ENCODE measurements around the gene ERCC1. TPM values are rescaled to one million over a fixed set of nuclear protein-coding genes. Genes with fewer than 3 reads are reported as not detected.
A peak's percentile ranks its signal among the peaks of the same experiment; 100 is the strongest.

ERCC1 gene
- total and polyA plus RNA-seq, 2 of the 13 experiments (the other 11 are each of a cell fraction or from before 2014, with no cell fraction given), result 40.0 to 66.4 TPM

DNA sequence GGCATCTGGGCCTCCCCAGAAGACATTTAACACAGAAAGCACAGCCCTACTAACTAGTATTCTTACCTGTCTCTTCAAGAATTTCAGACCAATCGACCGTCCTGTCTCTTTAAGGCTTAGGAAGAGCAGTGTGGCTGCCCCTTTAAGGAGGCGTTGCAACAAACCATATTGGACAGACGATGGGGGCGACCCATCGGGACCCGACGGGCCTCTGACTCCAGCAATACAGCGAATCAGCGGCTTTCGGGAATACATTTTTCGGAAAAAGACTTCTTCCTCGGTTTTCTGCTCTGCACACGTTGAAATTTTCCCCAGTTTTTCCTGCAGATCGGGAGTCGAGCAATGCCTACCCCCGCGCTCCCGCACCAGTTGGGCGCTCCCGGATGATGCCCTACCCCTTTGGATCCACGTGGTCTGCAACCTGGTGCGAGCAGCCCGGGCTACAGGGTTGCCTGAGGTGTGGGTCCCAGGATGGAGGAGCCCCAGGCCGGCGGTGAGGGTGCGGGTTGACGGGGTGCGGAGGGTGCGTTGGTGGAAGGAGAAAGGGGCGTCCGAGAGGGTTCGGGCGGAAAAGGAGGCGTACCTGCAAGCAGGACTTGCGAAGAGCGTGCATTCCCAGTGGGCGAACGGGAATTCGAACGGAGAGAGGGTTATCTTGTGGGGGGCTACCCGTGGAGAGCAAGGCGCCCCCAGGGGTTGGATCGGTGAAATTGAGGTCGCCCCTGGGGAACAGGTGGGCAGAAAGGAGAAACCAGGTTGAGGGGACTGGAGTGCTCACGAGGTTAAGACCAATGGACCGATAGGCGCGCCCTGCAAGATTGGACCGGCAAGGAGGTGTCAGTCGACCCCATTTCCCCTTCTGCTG is 17.3 kb downstream of the ERCC1 start, which contains the start of gene POLR1G (continued):
- TF ChIP-seq GTF3A (CRISPR knock-in tag; conservative IDR thresholded peaks at IDR 0.05) (0 out of 2 replicates have a peak, but pooled peaks have one; percentile 36), ZC3H4 (CRISPR knock-in tag; IDR thresholded peaks at IDR 0.05; ENCODE audit: borderline replicate concordance) (no peak), ZNF329 (CRISPR knock-in tag; IDR thresholded peaks at IDR 0.05; ENCODE audit: low read depth) (no peak; the same call in 1 of the 2 replicates), GATA4 (IDR thresholded peaks at IDR 0.05; ENCODE audit: borderline replicate concordance, low read depth) (no peak), ZNF713 (CRISPR knock-in tag; IDR thresholded peaks at IDR 0.05) (no peak), AGO2 (optimal IDR thresholded peaks at IDR 0.05; ENCODE audit: low read depth, low read length) (peak; percentile 68), PAF1 (CRISPR knock-in tag; IDR thresholded peaks at IDR 0.05) (no peak), ZMYM3 (CRISPR knock-in tag; IDR thresholded peaks at IDR 0.05) (peak; percentile 31; the same call in 1 of the 2 replicates), SNAPC2 (CRISPR knock-in tag; IDR thresholded peaks at IDR 0.05) (peak; percentile 80), SP1 (IDR thresholded peaks at IDR 0.05) (no peak), SP1 (CRISPR knock-in tag; IDR thresholded peaks at IDR 0.05) (peak; percentile 79), KDM1A (CRISPR knock-in tag; IDR thresholded peaks at IDR 0.05) (no peak), KDM2A (CRISPR knock-in tag; IDR thresholded peaks at IDR 0.05; ENCODE audit: borderline replicate concordance, low read depth) (peak; percentile 70), ZIK1 (CRISPR knock-in tag; IDR thresholded peaks at IDR 0.05; ENCODE audit: borderline replicate concordance, low read depth) (0 out of 2 replicates have a peak, but pooled peaks have one; percentile 32), NONO (IDR thresholded peaks at IDR 0.05) (peak; percentile 35; the same call in 1 of the 2 replicates), NONO (CRISPR knock-in tag; conservative IDR thresholded peaks at IDR 0.05) (peak; percentile 52; the same call in 1 of the 2 replicates), GPN1 (CRISPR knock-in tag; IDR thresholded peaks at IDR 0.05; ENCODE audit: borderline replicate concordance) (no peak), HDAC1 (CRISPR knock-in tag; IDR thresholded peaks at IDR 0.05) (peak; percentile 96), HIVEP1 (CRISPR knock-in tag; IDR thresholded peaks at IDR 0.05) (peak; percentile 84), BHLHE40 (IDR thresholded peaks at IDR 0.05; ENCODE audit: low read length) (peak; percentile 96), HCFC1 (IDR thresholded peaks at IDR 0.05; ENCODE audit: low read depth, low read length) (peak; percentile 51; the same call in 1 of the 2 replicates), MAF1 (CRISPR knock-in tag; IDR thresholded peaks at IDR 0.05; ENCODE audit: borderline replicate concordance) (no peak), SIN3A (IDR thresholded peaks at IDR 0.05; ENCODE audit: borderline replicate concordance, low read depth, low read length) (peak; percentile 95; the same call in 1 of the 2 replicates), SIX4 (CRISPR knock-in tag; IDR thresholded peaks at IDR 0.05) (no peak), ZNF235 (CRISPR knock-in tag; IDR thresholded peaks at IDR 0.05; ENCODE audit: borderline replicate concordance) (no peak; the same call in 1 of the 2 replicates)
- TF ChIP-seq, protein P1, sequence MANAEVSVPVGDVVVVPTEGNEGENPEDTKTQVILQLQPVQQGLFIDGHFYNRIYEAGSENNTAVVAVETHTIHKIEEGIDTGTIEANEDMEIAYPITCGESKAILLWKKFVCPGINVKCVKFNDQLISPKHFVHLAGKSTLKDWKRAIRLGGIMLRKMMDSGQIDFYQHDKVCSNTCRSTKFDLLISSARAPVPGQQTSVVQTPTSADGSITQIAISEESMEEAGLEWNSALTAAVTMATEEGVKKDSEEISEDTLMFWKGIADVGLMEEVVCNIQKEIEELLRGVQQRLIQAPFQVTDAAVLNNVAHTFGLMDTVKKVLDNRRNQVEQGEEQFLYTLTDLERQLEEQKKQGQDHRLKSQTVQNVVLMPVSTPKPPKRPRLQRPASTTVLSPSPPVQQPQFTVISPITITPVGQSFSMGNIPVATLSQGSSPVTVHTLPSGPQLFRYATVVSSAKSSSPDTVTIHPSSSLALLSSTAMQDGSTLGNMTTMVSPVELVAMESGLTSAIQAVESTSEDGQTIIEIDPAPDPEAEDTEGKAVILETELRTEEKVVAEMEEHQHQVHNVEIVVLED (CRISPR knock-in tag; IDR thresholded peaks at IDR 0.05; ENCODE audit: borderline replicate concordance), result peak; percentile 33; the same call in 1 of the 2 replicates
- TF ChIP-seq, protein P2, sequence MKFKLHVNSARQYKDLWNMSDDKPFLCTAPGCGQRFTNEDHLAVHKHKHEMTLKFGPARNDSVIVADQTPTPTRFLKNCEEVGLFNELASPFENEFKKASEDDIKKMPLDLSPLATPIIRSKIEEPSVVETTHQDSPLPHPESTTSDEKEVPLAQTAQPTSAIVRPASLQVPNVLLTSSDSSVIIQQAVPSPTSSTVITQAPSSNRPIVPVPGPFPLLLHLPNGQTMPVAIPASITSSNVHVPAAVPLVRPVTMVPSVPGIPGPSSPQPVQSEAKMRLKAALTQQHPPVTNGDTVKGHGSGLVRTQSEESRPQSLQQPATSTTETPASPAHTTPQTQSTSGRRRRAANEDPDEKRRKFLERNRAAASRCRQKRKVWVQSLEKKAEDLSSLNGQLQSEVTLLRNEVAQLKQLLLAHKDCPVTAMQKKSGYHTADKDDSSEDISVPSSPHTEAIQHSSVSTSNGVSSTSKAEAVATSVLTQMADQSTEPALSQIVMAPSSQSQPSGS (CRISPR knock-in tag; IDR thresholded peaks at IDR 0.05), result no peak
- TF ChIP-seq, protein P3, sequence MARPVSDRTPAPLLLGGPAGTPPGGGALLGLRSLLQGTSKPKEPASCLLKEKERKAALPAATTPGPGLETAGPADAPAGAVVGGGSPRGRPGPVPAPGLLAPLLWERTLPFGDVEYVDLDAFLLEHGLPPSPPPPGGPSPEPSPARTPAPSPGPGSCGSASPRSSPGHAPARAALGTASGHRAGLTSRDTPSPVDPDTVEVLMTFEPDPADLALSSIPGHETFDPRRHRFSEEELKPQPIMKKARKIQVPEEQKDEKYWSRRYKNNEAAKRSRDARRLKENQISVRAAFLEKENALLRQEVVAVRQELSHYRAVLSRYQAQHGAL (CRISPR knock-in tag; IDR thresholded peaks at IDR 0.05; ENCODE audit: not compliant biosample characterization), result no peak
